Measurements from ENCODE around the gene BID.

DNA sequence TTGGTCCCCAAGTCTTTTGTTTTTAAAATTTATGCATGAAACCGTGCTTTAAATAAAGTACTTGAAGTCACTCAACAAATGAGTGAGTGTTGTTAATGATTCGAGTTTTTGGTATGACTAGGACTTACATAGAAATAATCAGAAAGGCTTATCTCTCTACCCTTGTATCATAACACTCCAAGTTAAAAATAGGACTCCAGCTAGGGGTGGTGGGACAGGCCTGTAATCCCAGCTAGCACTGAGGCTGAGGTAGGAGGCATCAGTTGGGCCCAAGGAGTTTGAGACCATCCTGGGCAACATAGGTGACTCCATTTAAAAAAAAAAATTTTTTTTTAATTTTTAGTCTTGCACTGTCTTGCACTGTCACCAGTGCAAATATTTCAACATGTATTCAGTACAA is 80.1 kb downstream of the BID start:
- TF ChIP-seq, protein P1, sequence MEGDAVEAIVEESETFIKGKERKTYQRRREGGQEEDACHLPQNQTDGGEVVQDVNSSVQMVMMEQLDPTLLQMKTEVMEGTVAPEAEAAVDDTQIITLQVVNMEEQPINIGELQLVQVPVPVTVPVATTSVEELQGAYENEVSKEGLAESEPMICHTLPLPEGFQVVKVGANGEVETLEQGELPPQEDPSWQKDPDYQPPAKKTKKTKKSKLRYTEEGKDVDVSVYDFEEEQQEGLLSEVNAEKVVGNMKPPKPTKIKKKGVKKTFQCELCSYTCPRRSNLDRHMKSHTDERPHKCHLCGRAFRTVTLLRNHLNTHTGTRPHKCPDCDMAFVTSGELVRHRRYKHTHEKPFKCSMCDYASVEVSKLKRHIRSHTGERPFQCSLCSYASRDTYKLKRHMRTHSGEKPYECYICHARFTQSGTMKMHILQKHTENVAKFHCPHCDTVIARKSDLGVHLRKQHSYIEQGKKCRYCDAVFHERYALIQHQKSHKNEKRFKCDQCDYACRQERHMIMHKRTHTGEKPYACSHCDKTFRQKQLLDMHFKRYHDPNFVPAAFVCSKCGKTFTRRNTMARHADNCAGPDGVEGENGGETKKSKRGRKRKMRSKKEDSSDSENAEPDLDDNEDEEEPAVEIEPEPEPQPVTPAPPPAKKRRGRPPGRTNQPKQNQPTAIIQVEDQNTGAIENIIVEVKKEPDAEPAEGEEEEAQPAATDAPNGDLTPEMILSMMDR (IDR thresholded peaks at IDR 0.05) = no peak
- TF ChIP-seq POLR2A (IDR thresholded peaks at IDR 0.05) = no peak
